Loucy (cell line): ENCODE results near the gene IGF2R.

Experiments used
- CTCF ChIP-seq: fragments of 200-600 bp; sonication (generic); conservative IDR thresholded peaks from 2 replicates; pipeline ENCODE4 v1.5.1; 2014; ENCODE audit warnings: mild to moderate bottlenecking, antibody characterized with exemption, low read length
- EZH2phosphoT487 ChIP-seq: fragments of 200-600 bp; IDR thresholded peaks from 2 replicates; pipeline ENCODE4 v1.6.1; 2018; ENCODE audit warnings: antibody characterized with exemption, mild to moderate bottlenecking, moderate library complexity, borderline replicate concordance

GRCh38 chr6:160104821-160105517 lies 136.1 kb downstream of the IGF2R start:
- TF ChIP-seq CTCF (no peak), EZH2phosphoT487 (no peak)
